Stimulated activated CD4-positive, alpha-beta T cell treated with anti-CD3 and anti-CD28 coated beads, Interleukin-12 subunit alpha, Interleukin-12 subunit beta, amount 100 ng/mL, for 4 hours (primary cell): Measurements from ENCODE around the gene PDE9A.

ENCODE experiments used
- DNase-seq: peaks from one replicate; pipeline ENCODE4 v3.0.0-alpha.2; 2020

PDE9A gene

GRCh38 chr21:42760361-42760950 lies 107.0 kb downstream of the PDE9A start:
- no peak for DNase-seq

- DNase-seq, result no peak
Measured at GRCh38 chr21:42760951-42761751, 107.7 kb downstream of the PDE9A start.

- no peak for DNase-seq
Measured at GRCh38 chr21:42761776-42762335, 108.4 kb downstream of the PDE9A start.

GRCh38 chr21:42763581-42764442 lies 110.4 kb downstream of the PDE9A start:
- DNase-seq, result no peak

GRCh38 chr21:42764443-42764760 lies 111.0 kb downstream of the PDE9A start:
- no peak for DNase-seq

GRCh38 chr21:42764883-42765282 lies 111.5 kb downstream of the PDE9A start:
- no peak for DNase-seq

GRCh38 chr21:42765656-42766055 lies 112.2 kb downstream of the PDE9A start:
- no peak for DNase-seq

- DNase-seq, result no peak
Measured at GRCh38 chr21:42766739-42767560, 113.5 kb downstream of the PDE9A start.

GRCh38 chr21:42767561-42767835 lies 114.1 kb downstream of the PDE9A start:
- no peak for DNase-seq

GRCh38 chr21:42768324-42769121 lies 115.1 kb downstream of the PDE9A start:
- DNase-seq, result no peak

- no peak for DNase-seq
Measured at GRCh38 chr21:42769183-42769819, 115.9 kb downstream of the PDE9A start.

- DNase-seq, result no peak
Measured at GRCh38 chr21:42769820-42770716, 116.6 kb downstream of the PDE9A start.

- no peak for DNase-seq
Measured at GRCh38 chr21:42770717-42771502, 117.5 kb downstream of the PDE9A start.

- DNase-seq, result no peak
Measured at GRCh38 chr21:42771503-42771805, 118.0 kb downstream of the PDE9A start.

GRCh38 chr21:42775123-42775522 lies 121.7 kb downstream of the PDE9A start:
- no peak for DNase-seq

- DNase-seq, result no peak
Measured at GRCh38 chr21:42775891-42776290, 122.5 kb downstream of the PDE9A start.

GRCh38 chr21:42777064-42777756 lies 123.8 kb downstream of the PDE9A start:
- DNase-seq, result no peak

- no peak for DNase-seq
Measured at GRCh38 chr21:42777757-42778344, 124.4 kb downstream of the PDE9A start.

GRCh38 chr21:42779431-42779861 lies 126.0 kb downstream of the PDE9A start:
- no peak for DNase-seq
